ENCODE results near the gene HSPB1.

The HSPB1 gene

DNA sequence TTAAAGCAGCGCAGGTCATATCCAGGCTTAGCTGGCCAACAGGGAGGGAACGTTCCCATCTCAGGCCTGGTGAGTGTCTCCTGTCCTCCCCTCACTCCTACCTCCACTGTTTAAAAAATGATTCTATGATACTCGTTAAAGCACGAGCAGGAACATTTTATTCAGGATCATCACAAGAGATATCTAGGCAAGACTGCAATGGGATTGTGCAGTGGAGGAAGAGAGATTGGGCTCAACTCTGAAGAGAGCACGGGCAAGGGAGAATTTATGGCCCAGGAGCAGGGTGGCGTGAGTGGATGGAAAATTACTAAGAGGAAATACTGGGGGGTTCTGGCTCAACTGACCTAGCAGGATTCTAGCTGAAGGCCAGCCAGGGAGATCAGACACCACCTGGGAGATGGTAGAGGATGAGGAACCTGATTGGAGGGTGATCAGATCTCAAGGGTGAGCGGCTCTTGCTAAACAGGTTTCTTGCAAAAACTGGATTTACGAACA, 9.0 kb upstream of the HSPB1 start:
- Histone ChIP-seq H2BK12ac (ENCODE audit: low read length in 2 of 2) (peak overlapping the region; percentile 95 to 98), H3K4me3 (ENCODE audit: insufficient read depth in 1 of 2, low read depth in 1 of 2, low read length in 2 of 2) (no peak overlapping the region), H4K91ac (ENCODE audit: low read length) (peak overlapping the region; percentile 81), H3K36me3 (ENCODE audit: control insufficient read depth in 1 of 2, insufficient read depth in 2 of 2, low read depth in 1 of 2, low read length in 2 of 2) (no peaks in the 10 kb centered on the region), H2BK120ac (ENCODE audit: low read depth, low read length) (peak overlapping the region; percentile 73), H3K4ac (ENCODE audit: low read depth in 1 of 2, low read length in 2 of 2) (peak overlapping the region in 1 of 2 experiments; percentile 79), H3K18ac (ENCODE audit: low read depth in 1 of 2, low read length in 2 of 2) (peak overlapping the region; percentile 81 to 88), H3K4me1 (ENCODE audit: control insufficient read depth, insufficient read depth, low read depth, low read length) (peaks cover 40% of the 10 kb centered on the region), H3K27ac (ENCODE audit: low read length, poor library complexity, severe bottlenecking) (no peak overlapping the region), H3K27me3 (ENCODE audit: control insufficient read depth in 1 of 2, insufficient read depth in 1 of 2, low read length in 2 of 2) (no peaks in the 10 kb centered on the region), H3K23ac (ENCODE audit: low read length in 2 of 2) (no peak overlapping the region), H2AFZ (ENCODE audit: low read depth, low read length) (no peak overlapping the region), H4K8ac (ENCODE audit: low read length) (peak overlapping the region; percentile 77), H3K9ac (ENCODE audit: low read length) (peak overlapping the region; percentile 86), H3K79me1 (replicated peaks; ENCODE audit: low read length, poor library complexity, severe bottlenecking) (no peaks in the 10 kb centered on the region), H2BK5ac (ENCODE audit: low read depth, low read length, poor library complexity, severe bottlenecking) (no peak overlapping the region), H3K14ac (ENCODE audit: low read length in 2 of 2) (no peak overlapping the region), H3K4me2 (ENCODE audit: low read length, poor library complexity, severe bottlenecking) (no peak overlapping the region), H3K9me3 (ENCODE audit: control insufficient read depth, low read length) (no peaks in the 10 kb centered on the region), H2AK5ac (ENCODE audit: low read length, severe bottlenecking) (peak overlapping the region; percentile 81), H2BK15ac (ENCODE audit: low read depth, poor library complexity, severe bottlenecking) (no peak overlapping the region)
- no peak for DNase-seq
- WGBS = 81% methylated on average over 8 of the region's 8 CpGs

- Histone ChIP-seq H3K4me3 (ENCODE audit: insufficient read depth in 1 of 2, low read depth in 1 of 2, low read length in 2 of 2) (peak overlapping the region in 1 of 2 experiments; percentile 65), H3K36me3 (ENCODE audit: control insufficient read depth in 1 of 2, insufficient read depth in 2 of 2, low read depth in 1 of 2, low read length in 2 of 2) (no peaks in the 10 kb centered on the region), H3K23ac (ENCODE audit: low read length in 2 of 2) (peak overlapping the region in 1 of 2 experiments; percentile 54), H3K4me1 (ENCODE audit: control insufficient read depth, insufficient read depth, low read depth, low read length) (peaks cover 40% of the 10 kb centered on the region), H3K14ac (ENCODE audit: low read length in 2 of 2) (peak overlapping the region; percentile 12 to 87), H4K91ac (ENCODE audit: low read length) (peak overlapping the region; percentile 95), H3K9ac (ENCODE audit: low read length) (peak overlapping the region; percentile 86), H3K4ac (ENCODE audit: low read depth in 1 of 2, low read length in 2 of 2) (peak overlapping the region; percentile 79 to 95), H3K27me3 (ENCODE audit: control insufficient read depth in 1 of 2, insufficient read depth in 1 of 2, low read length in 2 of 2) (no peaks in the 10 kb centered on the region), H2BK15ac (ENCODE audit: low read depth, poor library complexity, severe bottlenecking) (peak overlapping the region; percentile 82), H3K4me2 (ENCODE audit: low read length, poor library complexity, severe bottlenecking) (no peak overlapping the region), H3K79me1 (replicated peaks; ENCODE audit: low read length, poor library complexity, severe bottlenecking) (no peaks in the 10 kb centered on the region), H3K27ac (ENCODE audit: low read length, poor library complexity, severe bottlenecking) (peak overlapping the region; percentile 61), H2BK12ac (ENCODE audit: low read length in 2 of 2) (peak overlapping the region; percentile 98 to 99), H2BK120ac (ENCODE audit: low read depth, low read length) (peak overlapping the region; percentile 80), H4K8ac (ENCODE audit: low read length) (peak overlapping the region; percentile 98), H2AK5ac (ENCODE audit: low read length, severe bottlenecking) (peak overlapping the region; percentile 46), H2BK5ac (ENCODE audit: low read depth, low read length, poor library complexity, severe bottlenecking) (no peak overlapping the region), H3K9me3 (ENCODE audit: control insufficient read depth, low read length) (no peaks in the 10 kb centered on the region), H2AFZ (ENCODE audit: low read depth, low read length) (no peak overlapping the region), H3K18ac (ENCODE audit: low read depth in 1 of 2, low read length in 2 of 2) (peak overlapping the region; percentile 86 to 88)
- peak; percentile 91 for DNase-seq
- WGBS = 33% methylated on average over 19 of the region's 20 CpGs
These were observed 8.0 kb upstream of the HSPB1 start for GRCh38 chr7:76294344-76295024.

DNA sequence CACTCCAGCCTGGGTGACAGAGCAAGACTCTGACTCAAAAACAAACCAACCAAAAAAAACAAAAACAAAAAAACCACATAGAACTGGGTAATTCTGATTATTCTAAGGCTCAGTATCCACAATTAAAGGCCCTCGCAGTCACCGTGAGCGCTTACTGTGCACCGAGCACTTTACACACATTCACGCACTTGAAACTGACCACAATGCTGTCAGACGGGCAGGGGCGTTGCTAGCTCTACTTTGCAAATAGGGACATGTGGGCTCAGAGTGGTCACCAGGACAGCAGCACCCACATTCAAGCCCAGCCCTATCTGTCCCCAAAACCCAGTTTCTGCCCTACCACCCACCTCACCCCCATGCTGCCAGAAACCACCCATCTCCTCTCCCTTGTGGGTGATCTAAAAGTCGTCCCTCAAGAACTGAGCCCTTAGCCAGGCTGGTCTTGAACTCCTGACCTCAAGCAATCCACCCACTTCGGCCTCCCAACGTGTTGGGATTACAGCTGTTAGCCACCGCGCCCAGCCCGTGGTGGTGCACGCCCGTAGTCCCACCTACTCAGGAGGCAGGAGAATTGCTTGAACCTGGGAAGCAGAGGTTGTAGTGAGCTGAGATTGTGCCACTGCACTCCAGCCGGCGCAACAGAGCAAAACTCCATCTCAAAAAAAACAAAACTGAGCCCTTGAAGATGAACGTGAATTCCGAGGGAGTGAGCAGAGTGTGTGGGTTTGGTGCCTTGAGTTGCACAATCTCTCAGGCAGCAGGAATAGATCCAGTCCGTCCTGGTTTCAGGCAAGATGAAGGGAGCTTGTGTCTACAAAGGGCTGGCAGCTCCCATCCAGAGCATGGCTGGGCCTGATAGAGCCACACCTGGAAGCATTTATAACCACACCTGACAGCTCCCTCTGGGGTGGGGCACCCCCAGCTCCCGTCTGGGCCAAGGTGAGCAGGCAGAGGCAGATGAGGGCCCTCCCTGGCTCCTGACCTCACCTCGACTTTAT, 5.4 kb upstream of the HSPB1 start:
- 76% methylated on average over 20 of the region's 22 CpGs for WGBS
- Histone ChIP-seq H3K9me3 (ENCODE audit: control insufficient read depth, low read length) (no peaks in the 10 kb centered on the region), H3K23ac (ENCODE audit: low read length in 2 of 2) (peak overlapping the region in 1 of 2 experiments; percentile 23)

More for the DNA sequence above, 5.4 kb upstream of the HSPB1 start:
- H3K9ac ChIP-seq (ENCODE audit: low read length) = peak overlapping the region; percentile 83
- peak overlapping the region; percentile 66 for H2AK5ac ChIP-seq (ENCODE audit: low read length, severe bottlenecking)
- peak overlapping the region; percentile 96 for H2BK15ac ChIP-seq (ENCODE audit: low read depth, poor library complexity, severe bottlenecking)
- H4K91ac ChIP-seq (ENCODE audit: low read length) = no peak overlapping the region
- peak; percentile 84 for DNase-seq
- no peak overlapping the region for H3K4ac ChIP-seq (ENCODE audit: low read depth in 1 of 2, low read length in 2 of 2)
- H2AFZ ChIP-seq (ENCODE audit: low read depth, low read length) = no peak overlapping the region
- peak overlapping the region in 1 of 2 experiments; percentile 30 for H3K4me3 ChIP-seq (ENCODE audit: insufficient read depth in 1 of 2, low read depth in 1 of 2, low read length in 2 of 2)
- H3K4me1 ChIP-seq (ENCODE audit: control insufficient read depth, insufficient read depth, low read depth, low read length) = peaks cover 32% of the 10 kb centered on the region
- H2BK12ac ChIP-seq (ENCODE audit: low read length in 2 of 2) = peak overlapping the region; percentile 86 to 92
- no peak overlapping the region for H2BK5ac ChIP-seq (ENCODE audit: low read depth, low read length, poor library complexity, severe bottlenecking)
- no peaks in the 10 kb centered on the region for H3K27me3 ChIP-seq (ENCODE audit: control insufficient read depth in 1 of 2, insufficient read depth in 1 of 2, low read length in 2 of 2)
- no peak overlapping the region for H4K8ac ChIP-seq (ENCODE audit: low read length)
- H3K36me3 ChIP-seq (ENCODE audit: control insufficient read depth in 1 of 2, insufficient read depth in 2 of 2, low read depth in 1 of 2, low read length in 2 of 2) = no peaks in the 10 kb centered on the region
- H3K27ac ChIP-seq (ENCODE audit: low read length, poor library complexity, severe bottlenecking) = no peak overlapping the region
- H2BK120ac ChIP-seq (ENCODE audit: low read depth, low read length) = peak overlapping the region; percentile 51
- peak overlapping the region in 1 of 2 experiments; percentile 53 for H3K14ac ChIP-seq (ENCODE audit: low read length in 2 of 2)
- H3K79me1 ChIP-seq (replicated peaks; ENCODE audit: low read length, poor library complexity, severe bottlenecking) = no peaks in the 10 kb centered on the region
- peak overlapping the region; percentile 33 to 86 for H3K18ac ChIP-seq (ENCODE audit: low read depth in 1 of 2, low read length in 2 of 2)
- H3K4me2 ChIP-seq (ENCODE audit: low read length, poor library complexity, severe bottlenecking) = no peak overlapping the region

Data from mesenchymal stem cell (in vitro differentiated cells and primary cell).